ENCODE measurements around the gene SMARCD2.
A peak's percentile ranks its signal among the peaks of the same experiment; 100 is the strongest.

Gene SMARCD2

DNA sequence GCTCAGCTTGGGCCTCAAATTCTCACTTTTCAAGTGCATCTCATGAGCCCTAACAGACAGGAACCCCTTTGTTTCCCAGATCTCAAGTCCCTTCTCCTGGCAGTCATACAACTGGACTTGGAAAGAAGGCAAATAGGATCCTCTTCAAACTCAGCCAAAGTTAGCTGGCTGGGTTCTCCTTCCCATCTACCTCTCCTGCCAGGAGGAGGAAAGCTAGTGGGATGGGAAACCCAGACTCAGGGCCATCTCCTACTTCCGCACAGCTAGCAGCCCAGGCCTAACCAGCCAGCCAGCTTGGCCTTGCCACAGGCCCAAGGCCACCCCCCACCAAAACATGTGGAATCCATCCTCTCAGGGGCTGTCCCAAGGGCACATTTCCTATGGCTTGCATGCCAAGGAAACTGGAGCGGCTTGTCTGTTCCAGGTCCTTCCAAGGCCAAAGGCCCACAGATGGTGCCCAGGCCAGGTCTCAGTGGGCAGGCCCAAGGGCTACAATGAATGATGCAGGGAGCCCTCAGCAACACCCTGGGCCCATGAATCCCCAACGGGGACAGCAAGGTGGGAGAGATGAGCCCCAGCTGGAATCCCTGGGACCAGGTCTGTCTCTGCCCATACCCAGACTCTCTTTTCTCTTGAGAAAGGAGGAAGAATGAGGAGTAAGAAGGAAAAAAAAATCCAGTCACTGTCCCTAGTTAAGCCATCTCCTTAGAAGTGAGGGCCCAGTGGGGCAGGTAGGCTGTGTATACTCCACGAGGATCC is 1.7 kb downstream of the SMARCD2 start:
- no peak for TF ChIP-seq POLR2A (IDR thresholded peaks at IDR 0.05; ENCODE audit: low read depth, low read length)
- DNase-seq (ENCODE audit: insufficient read length, low spot score): no peak
- FAIRE-seq: no peak

- DNase-seq (ENCODE audit: insufficient read length, low spot score) (no peak), FAIRE-seq (no peak)
- no peak for TF ChIP-seq POLR2A (IDR thresholded peaks at IDR 0.05; ENCODE audit: low read depth, low read length)
Measured at GRCh38 chr17:63838631-63839171, 3.8 kb downstream of the SMARCD2 start.

DNA sequence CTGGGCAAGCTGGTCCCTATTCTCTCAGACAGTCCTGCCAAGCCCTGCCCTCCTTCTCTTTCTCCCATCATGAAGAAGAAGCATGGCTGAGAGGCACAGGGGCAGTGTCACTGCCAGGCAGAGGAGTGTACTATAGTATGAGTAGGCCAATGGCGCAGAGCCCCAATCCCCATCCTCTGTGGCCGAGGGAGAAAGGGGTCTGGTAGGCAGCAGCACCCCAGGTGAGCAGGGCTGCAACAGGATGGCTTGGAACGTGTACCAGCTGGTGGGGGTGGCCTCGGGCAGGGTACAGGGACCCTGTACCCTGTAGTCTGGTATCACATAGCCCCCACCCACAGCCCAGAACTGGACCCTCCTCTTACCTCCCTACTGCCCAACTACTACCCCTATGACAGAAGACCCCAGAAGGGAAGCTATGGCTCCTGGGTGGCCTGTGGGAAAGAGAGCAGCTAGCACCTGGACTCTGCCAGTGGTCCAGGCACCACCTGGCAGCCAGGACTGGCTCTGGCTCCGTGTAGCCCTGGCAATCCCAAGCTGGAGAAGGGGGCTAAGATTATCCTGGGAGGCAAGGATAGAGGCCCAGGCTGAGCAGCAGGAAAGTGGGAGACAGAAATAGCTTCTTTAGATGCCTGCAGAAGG is 4.4 kb downstream of the SMARCD2 start:
- no peak for FAIRE-seq

GRCh38 chr17:63837480-63837879 is 5.0 kb downstream of the SMARCD2 start:
- TF ChIP-seq POLR2A (IDR thresholded peaks at IDR 0.05; ENCODE audit: low read depth, low read length): no peak
- DNase-seq (ENCODE audit: insufficient read length, low spot score): no peak
- no peak for FAIRE-seq

More for the DNA sequence above, 4.4 kb downstream of the SMARCD2 start:
- DNase-seq (ENCODE audit: insufficient read length, low spot score): no peak
- no peak for TF ChIP-seq POLR2A (IDR thresholded peaks at IDR 0.05; ENCODE audit: low read depth, low read length)

GRCh38 chr17:63836811-63837210 is 5.7 kb downstream of the SMARCD2 start:
- TF ChIP-seq POLR2A (IDR thresholded peaks at IDR 0.05; ENCODE audit: low read depth, low read length): no peak
- DNase-seq (ENCODE audit: insufficient read length, low spot score): no peak
- no peak for FAIRE-seq

GRCh38 chr17:63835167-63835720 is 7.2 kb downstream of the SMARCD2 start:
- no peak for DNase-seq (ENCODE audit: insufficient read length, low spot score)

DNA sequence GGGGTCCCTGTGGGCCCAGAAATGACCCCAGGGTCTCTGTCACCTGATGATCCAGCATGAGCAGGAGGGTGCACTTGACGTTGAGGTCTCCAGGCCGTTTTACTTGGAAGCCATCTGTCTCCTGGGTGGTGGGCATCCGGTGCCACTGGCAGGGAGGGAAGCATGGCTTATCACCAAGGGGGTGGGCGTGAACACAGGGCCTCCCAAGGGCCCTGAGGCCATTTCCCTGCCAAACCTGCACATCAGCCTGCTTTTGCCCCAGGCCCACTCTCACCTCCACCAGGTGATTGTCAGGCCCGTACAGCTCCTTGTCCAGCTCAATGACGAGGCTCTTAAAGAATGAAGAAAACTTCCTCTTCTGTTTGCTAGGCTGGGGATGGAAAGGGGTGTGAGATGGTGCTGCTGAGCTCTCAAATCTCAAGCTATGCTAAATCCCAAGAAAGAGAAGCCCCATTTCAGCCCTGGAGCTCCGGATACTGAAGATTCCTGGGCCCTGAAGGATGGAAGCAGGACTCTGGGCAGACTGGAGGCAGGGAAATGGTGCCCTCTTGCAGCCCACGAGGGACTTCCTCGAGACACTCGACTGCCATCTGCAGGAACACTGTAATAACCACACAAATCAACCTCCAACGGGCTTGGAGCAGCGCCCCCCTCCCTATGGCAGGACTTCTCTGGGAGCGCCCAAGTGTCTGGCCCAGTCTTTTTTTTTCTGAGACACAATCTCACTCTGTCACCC is 7.9 kb downstream of the SMARCD2 start:
- TF ChIP-seq POLR2A (IDR thresholded peaks at IDR 0.05; ENCODE audit: low read depth, low read length): no peak
- DNase-seq (ENCODE audit: insufficient read length, low spot score): peak; percentile 55
- no peak for FAIRE-seq

More at GRCh38 chr17:63835167-63835720, 7.2 kb downstream of the SMARCD2 start:
- FAIRE-seq: no peak
- no peak for TF ChIP-seq POLR2A (IDR thresholded peaks at IDR 0.05; ENCODE audit: low read depth, low read length)

- no peak for TF ChIP-seq POLR2A (IDR thresholded peaks at IDR 0.05; ENCODE audit: low read depth, low read length)
- no peak for FAIRE-seq
- DNase-seq (ENCODE audit: insufficient read length, low spot score): no peak
Measured at GRCh38 chr17:63833741-63834373, 8.6 kb downstream of the SMARCD2 start.

GRCh38 chr17:63833026-63833740 is 9.3 kb downstream of the SMARCD2 start:
- TF ChIP-seq POLR2A (IDR thresholded peaks at IDR 0.05; ENCODE audit: low read depth, low read length): no peak
- no peak for DNase-seq (ENCODE audit: insufficient read length, low spot score)
- no peak for FAIRE-seq

- FAIRE-seq: no peak
- no peak for TF ChIP-seq POLR2A (IDR thresholded peaks at IDR 0.05; ENCODE audit: low read depth, low read length)
- no peak for DNase-seq (ENCODE audit: insufficient read length, low spot score)
Measured at GRCh38 chr17:63832455-63832854, 10.0 kb downstream of the SMARCD2 start.

DNA sequence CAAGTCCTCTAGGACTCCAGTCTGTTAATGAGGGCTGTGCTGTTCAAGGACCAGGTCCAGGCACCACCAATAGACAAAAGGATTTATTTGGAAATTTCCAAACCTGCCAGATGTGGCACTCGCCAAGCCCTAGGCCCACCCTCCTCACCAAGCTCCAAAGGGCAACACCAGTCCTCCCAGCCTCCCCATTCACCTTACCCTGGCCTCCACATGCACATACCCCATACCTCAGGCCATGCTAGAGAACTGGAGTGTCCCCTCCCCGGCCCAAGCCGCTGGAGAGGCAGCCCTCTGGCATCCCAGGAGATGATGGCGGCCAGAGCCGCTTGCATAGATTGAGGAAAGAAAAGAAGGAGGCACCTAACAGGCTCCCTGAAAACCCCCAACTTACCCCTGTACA is 10.5 kb downstream of the SMARCD2 start:
- TF ChIP-seq POLR2A (IDR thresholded peaks at IDR 0.05; ENCODE audit: low read depth, low read length): no peak
- DNase-seq (ENCODE audit: insufficient read length, low spot score) (no peak), FAIRE-seq (no peak)

DNA sequence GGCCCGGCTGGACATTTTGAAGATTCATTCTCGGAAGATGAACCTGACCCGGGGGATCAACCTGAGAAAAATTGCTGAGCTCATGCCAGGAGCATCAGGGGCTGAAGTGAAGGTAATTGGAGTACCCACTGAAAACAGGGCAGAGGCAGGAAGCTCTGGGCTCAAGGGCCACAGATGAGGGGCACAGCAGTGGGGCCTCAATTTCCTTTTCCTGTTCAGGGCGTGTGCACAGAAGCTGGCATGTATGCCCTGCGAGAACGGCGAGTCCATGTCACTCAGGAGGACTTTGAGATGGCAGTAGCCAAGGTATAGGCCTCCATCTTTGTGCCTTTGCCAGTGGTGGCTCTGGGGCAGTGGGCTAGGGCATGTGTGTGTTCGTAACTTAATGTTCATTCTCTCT is 11.0 kb downstream of the SMARCD2 start:
- no peak for TF ChIP-seq POLR2A (IDR thresholded peaks at IDR 0.05; ENCODE audit: low read depth, low read length)
- FAIRE-seq (no peak), DNase-seq (ENCODE audit: insufficient read length, low spot score) (no peak)
